HepG2 (cell line): ENCODE results near the gene AHNAK. TPM values are rescaled to one million over a fixed set of nuclear protein-coding genes. Genes with fewer than 3 reads are reported as not detected.

Experiments used
- FOXO1 ChIP-seq: sonication (generic); formaldehyde crosslinking; IDR thresholded peaks from 2 replicates; pipeline ENCODE4 v1.4.0; 2020; ENCODE audit warnings: missing genetic modification reagents
- GATA4 ChIP-seq: sonication (generic); IDR thresholded peaks from 2 replicates; pipeline ENCODE4 v1.6.1; 2016; ENCODE audit warnings: antibody characterized with exemption, low read depth, borderline replicate concordance
- HOXA3 ChIP-seq: sonication (generic); formaldehyde crosslinking; IDR thresholded peaks from 2 replicates; pipeline ENCODE4 v1.5.0; 2020; ENCODE audit warnings: missing genetic modification reagents
- JUNB ChIP-seq: sonication (generic); formaldehyde crosslinking; IDR thresholded peaks from 2 replicates; pipeline ENCODE4 v1.8.0; 2022; ENCODE audit warnings: missing genetic modification reagents, mild to moderate bottlenecking, borderline replicate concordance
- MTA1 ChIP-seq: sonication (generic); formaldehyde crosslinking; IDR thresholded peaks from 2 replicates; pipeline ENCODE4 v1.4.0; 2020; ENCODE audit warnings: missing genetic modification reagents, mild to moderate bottlenecking, borderline replicate concordance
- PCBP2 ChIP-seq: fragments of 200-400 bp; formaldehyde crosslinking; optimal IDR thresholded peaks from 2 replicates; pipeline ENCODE3; 2018; ENCODE audit warnings: low read length, low read depth; ENCODE audit not compliant: poor library complexity, severe bottlenecking
- SAP130 ChIP-seq: IDR thresholded peaks from 2 replicates; pipeline ENCODE4 v1.6.1; 2016; ENCODE audit warnings: low read depth
- ZNF441 ChIP-seq: sonication (generic); formaldehyde crosslinking; IDR thresholded peaks from 2 replicates; pipeline ENCODE4 v1.7.0; 2021; ENCODE audit warnings: missing genetic modification reagents, borderline replicate concordance
- ZNF501 ChIP-seq: sonication (generic); formaldehyde crosslinking; IDR thresholded peaks from 2 replicates; pipeline ENCODE4 v1.5.1; 2020; ENCODE audit warnings: mild to moderate bottlenecking, moderate library complexity, missing genetic modification reagents
- ZNF543 ChIP-seq: sonication (generic); formaldehyde crosslinking; IDR thresholded peaks from 2 replicates; pipeline ENCODE4 v1.4.0; 2020; ENCODE audit warnings: mild to moderate bottlenecking, missing genetic modification reagents
- ZNF878 ChIP-seq: sonication (generic); formaldehyde crosslinking; IDR thresholded peaks from 2 replicates; pipeline ENCODE4 v1.8.1; 2023; ENCODE audit warnings: mild to moderate bottlenecking, missing genetic modification reagents, moderate library complexity
- polyA plus RNA-seq, 8 experiments: library from polyadenylated mRNA; depleted of rRNA in 3 of 8; stranded (reverse) in 7 of 8; unstranded in 1 of 8; fragments of >200 nt; fragmentation: Illumina TruSeq in 4 of 8; extraction: Trizol in 4 of 8; gene quantifications; 2 replicates each; pipeline versions ENCODE4 v1.2.1 to v1.2.3, GENCODE V29; 2011 to 2016; ENCODE audit warnings: low read depth in 4 of 8, missing spikeins in 1 of 8, mixed read lengths in 1 of 8; ENCODE audit not compliant: insufficient read depth in 1 of 8
- total RNA-seq, 5 experiments: library from RNA; depleted of rRNA; stranded (reverse); fragments of >200 nt; fragmentation: Illumina TruSeq; extraction: Trizol; gene quantifications; 2 replicates each; pipeline ENCODE4 v1.2.3, GENCODE V29; 2016; ENCODE audit warnings: low read depth in 1 of 5
- TF ChIP-seq, protein P1 (sequence below): IDR thresholded peaks from 2 replicates; pipeline ENCODE4 v1.6.1; 2016; ENCODE audit warnings: mild to moderate bottlenecking, missing biosample characterization, missing genetic modification reagents
- TF ChIP-seq, protein P2 (sequence below): IDR thresholded peaks from 2 replicates; pipeline ENCODE4 v1.6.1; 2018; ENCODE audit warnings: missing genetic modification reagents
- TF ChIP-seq, protein P3 (sequence below): IDR thresholded peaks from 2 replicates; pipeline ENCODE4 v1.6.1; 2018; ENCODE audit warnings: missing genetic modification reagents, mild to moderate bottlenecking, missing compliant biosample characterization
- TF ChIP-seq, protein P4 (sequence below): sonication (generic); formaldehyde crosslinking; IDR thresholded peaks from 2 replicates; pipeline ENCODE4 v1.8.0; 2022; ENCODE audit warnings: missing genetic modification reagents, mild to moderate bottlenecking, moderate library complexity, borderline replicate concordance
- TF ChIP-seq, protein P5 (sequence below): sonication (generic); formaldehyde crosslinking; IDR thresholded peaks from 2 replicates; pipeline ENCODE4 v1.8.1; 2023; ENCODE audit warnings: mild to moderate bottlenecking, moderate library complexity, missing genetic modification reagents
- TF ChIP-seq, protein P6 (sequence below): sonication (generic); formaldehyde crosslinking; IDR thresholded peaks from 2 replicates; pipeline ENCODE4 v1.4.0; 2020; ENCODE audit warnings: missing genetic modification reagents, borderline replicate concordance

The AHNAK gene
- total and polyA plus RNA-seq, 2 of the 13 experiments (the other 11 are each of a cell fraction or from before 2014, with no cell fraction given): 23.4 to 25.0 TPM

DNA sequence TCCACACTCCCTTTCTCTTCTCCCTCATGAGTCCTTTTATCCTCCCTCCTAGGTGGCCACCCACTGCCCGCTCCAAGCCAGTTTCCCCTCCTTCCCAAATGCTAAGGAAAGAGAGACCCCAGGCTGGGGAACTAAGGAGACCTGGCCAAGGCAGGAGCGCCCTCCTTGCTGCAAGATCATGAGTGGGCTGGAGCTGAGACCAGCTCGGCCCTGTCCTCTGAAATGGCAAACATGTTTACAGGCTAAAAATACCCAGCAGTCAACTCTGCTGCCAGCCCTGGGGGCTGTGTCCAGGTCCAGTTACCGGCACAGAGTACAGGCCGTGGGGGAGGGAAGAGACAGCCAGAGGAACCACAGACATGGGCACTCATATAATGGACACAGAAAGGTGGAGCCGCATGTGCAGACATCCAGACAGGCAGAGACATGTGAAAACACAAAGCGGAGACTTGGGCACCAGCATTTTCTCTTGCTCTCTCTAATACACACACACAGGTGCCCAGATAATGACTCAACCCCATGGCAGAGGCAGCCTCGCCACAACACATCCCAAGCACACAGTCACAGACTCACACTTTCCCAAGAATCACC is 1.2 kb upstream of the AHNAK start (continued):
- TF ChIP-seq ZNF878 (CRISPR knock-in tag) (peak; percentile 71; the same call in 1 of the 2 replicates), ZNF501 (CRISPR knock-in tag) (peak; percentile 57; the same call in 1 of the 2 replicates), FOXO1 (CRISPR knock-in tag) (peak; percentile 92), HOXA3 (CRISPR knock-in tag) (peak; percentile 19; the same call in 1 of the 2 replicates), ZNF543 (CRISPR knock-in tag) (peak; percentile 72; the same call in 1 of the 2 replicates), MTA1 (CRISPR knock-in tag) (peak; percentile 58; the same call in 1 of the 2 replicates), GATA4 (peak; percentile 25; the same call in 1 of the 2 replicates), JUNB (CRISPR knock-in tag) (no peak), SAP130 (peak; percentile 91), PCBP2 (no peak), ZNF441 (peak; percentile 48; the same call in 1 of the 2 replicates)
- TF ChIP-seq, protein P1, sequence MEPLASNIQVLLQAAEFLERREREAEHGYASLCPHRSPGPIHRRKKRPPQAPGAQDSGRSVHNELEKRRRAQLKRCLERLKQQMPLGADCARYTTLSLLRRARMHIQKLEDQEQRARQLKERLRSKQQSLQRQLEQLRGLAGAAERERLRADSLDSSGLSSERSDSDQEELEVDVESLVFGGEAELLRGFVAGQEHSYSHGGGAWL (CRISPR knock-in tag): no peak
- TF ChIP-seq, protein P2, sequence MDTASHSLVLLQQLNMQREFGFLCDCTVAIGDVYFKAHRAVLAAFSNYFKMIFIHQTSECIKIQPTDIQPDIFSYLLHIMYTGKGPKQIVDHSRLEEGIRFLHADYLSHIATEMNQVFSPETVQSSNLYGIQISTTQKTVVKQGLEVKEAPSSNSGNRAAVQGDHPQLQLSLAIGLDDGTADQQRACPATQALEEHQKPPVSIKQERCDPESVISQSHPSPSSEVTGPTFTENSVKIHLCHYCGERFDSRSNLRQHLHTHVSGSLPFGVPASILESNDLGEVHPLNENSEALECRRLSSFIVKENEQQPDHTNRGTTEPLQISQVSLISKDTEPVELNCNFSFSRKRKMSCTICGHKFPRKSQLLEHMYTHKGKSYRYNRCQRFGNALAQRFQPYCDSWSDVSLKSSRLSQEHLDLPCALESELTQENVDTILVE (CRISPR knock-in tag): no peak
- TF ChIP-seq, protein P3, sequence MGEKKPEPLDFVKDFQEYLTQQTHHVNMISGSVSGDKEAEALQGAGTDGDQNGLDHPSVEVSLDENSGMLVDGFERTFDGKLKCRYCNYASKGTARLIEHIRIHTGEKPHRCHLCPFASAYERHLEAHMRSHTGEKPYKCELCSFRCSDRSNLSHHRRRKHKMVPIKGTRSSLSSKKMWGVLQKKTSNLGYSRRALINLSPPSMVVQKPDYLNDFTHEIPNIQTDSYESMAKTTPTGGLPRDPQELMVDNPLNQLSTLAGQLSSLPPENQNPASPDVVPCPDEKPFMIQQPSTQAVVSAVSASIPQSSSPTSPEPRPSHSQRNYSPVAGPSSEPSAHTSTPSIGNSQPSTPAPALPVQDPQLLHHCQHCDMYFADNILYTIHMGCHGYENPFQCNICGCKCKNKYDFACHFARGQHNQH (CRISPR knock-in tag): peak; percentile 49; the same call in 1 of the 2 replicates
- TF ChIP-seq, protein P4, sequence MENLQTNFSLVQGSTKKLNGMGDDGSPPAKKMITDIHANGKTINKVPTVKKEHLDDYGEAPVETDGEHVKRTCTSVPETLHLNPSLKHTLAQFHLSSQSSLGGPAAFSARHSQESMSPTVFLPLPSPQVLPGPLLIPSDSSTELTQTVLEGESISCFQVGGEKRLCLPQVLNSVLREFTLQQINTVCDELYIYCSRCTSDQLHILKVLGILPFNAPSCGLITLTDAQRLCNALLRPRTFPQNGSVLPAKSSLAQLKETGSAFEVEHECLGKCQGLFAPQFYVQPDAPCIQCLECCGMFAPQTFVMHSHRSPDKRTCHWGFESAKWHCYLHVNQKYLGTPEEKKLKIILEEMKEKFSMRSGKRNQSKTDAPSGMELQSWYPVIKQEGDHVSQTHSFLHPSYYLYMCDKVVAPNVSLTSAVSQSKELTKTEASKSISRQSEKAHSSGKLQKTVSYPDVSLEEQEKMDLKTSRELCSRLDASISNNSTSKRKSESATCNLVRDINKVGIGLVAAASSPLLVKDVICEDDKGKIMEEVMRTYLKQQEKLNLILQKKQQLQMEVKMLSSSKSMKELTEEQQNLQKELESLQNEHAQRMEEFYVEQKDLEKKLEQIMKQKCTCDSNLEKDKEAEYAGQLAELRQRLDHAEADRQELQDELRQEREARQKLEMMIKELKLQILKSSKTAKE (CRISPR knock-in tag): peak; percentile 86
- TF ChIP-seq, protein P5, sequence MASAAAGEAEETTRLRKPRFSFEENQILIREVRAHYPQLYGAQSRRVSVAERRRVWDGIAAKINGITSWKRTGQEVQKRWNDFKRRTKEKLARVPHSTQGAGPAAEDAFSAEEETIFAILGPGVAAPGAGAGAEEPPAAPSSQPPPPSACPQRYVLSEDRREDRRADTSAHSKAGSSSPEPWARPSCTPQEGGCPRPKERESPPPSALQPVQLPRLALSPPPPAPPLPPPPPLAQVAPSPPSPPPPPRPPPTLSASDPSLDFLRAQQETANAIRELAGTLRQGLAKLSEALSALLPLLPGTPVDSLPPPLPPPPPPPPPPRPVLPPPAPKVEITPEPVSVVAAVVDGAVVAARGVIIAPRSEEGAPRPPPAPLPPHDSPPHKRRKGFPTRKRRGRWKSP (CRISPR knock-in tag): peak; percentile 78; the same call in 1 of the 2 replicates
- TF ChIP-seq, protein P6, sequence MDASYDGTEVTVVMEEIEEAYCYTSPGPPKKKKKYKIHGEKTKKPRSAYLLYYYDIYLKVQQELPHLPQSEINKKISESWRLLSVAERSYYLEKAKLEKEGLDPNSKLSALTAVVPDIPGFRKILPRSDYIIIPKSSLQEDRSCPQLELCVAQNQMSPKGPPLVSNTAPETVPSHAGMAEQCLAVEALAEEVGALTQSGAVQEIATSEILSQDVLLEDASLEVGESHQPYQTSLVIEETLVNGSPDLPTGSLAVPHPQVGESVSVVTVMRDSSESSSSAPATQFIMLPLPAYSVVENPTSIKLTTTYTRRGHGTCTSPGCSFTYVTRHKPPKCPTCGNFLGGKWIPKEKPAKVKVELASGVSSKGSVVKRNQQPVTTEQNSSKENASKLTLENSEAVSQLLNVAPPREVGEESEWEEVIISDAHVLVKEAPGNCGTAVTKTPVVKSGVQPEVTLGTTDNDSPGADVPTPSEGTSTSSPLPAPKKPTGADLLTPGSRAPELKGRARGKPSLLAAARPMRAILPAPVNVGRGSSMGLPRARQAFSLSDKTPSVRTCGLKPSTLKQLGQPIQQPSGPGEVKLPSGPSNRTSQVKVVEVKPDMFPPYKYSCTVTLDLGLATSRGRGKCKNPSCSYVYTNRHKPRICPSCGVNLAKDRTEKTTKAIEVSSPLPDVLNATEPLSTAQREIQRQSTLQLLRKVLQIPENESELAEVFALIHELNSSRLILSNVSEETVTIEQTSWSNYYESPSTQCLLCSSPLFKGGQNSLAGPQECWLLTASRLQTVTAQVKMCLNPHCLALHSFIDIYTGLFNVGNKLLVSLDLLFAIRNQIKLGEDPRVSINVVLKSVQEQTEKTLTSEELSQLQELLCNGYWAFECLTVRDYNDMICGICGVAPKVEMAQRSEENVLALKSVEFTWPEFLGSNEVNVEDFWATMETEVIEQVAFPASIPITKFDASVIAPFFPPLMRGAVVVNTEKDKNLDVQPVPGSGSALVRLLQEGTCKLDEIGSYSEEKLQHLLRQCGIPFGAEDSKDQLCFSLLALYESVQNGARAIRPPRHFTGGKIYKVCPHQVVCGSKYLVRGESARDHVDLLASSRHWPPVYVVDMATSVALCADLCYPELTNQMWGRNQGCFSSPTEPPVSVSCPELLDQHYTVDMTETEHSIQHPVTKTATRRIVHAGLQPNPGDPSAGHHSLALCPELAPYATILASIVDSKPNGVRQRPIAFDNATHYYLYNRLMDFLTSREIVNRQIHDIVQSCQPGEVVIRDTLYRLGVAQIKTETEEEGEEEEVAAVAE (CRISPR knock-in tag): 0 out of 2 replicates have a peak, but pooled peaks have one; percentile 51
